Prostate gland (tissue), 1 donor: ENCODE results near the gene C1orf21.

ENCODE experiments used
- POLR2A ChIP-seq: fragments of 450-650 bp; IDR thresholded peaks from one replicate; pipeline ENCODE4 v1.6.1; 2016; ENCODE audit warnings: antibody characterized with exemption, mild to moderate bottlenecking
- POLR2AphosphoS5 ChIP-seq: sonication (generic); formaldehyde crosslinking; IDR thresholded peaks from one replicate; pipeline ENCODE4 v1.6.1; 2017; ENCODE audit warnings: antibody characterized with exemption

DNA sequence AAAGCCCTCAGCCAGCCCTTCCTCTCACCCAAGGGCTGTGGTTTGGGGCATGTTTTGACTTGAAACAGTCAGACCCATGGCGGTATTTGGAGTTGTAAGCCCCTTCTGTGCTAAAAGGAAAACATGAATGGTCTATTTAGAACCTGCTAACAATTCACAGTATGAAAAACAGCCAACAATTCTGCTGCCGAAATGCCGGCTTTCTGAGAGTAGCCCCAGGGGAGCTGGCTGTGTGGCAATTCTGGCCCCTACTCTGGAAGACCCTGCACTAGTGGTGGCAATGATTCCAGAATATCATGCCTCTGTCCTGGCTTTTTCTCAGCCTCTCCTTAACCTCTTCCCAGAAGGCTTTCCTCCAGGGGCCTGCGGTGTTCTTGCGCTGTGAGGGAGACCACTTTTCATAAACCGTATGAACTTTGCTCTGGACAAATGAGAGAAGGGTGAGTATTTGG is 249.2 kb downstream of the C1orf21 start:
- TF ChIP-seq POLR2AphosphoS5 = no peak
- no peak for TF ChIP-seq POLR2A
